Right lobe of liver (tissue), 4 donors: ENCODE results near the gene ASCC3.

Source experiments
- POLR2A ChIP-seq: fragments of 450-650 bp; IDR thresholded peaks from one replicate; pipeline ENCODE4 v1.6.1; 2017; ENCODE audit warnings: antibody characterized with exemption, mild to moderate bottlenecking
- TF ChIP-seq, protein P1 (sequence below), 4 donors: fragments of 200-600 bp in 3 of 4; fragments of 450-650 bp in 1 of 4; IDR thresholded peaks; one replicate each; pipeline versions ENCODE4 v1.5.1 to v1.8.0; 2016 to 2022; ENCODE audit warnings: antibody characterized with exemption in 4 of 4, mild to moderate bottlenecking in 2 of 4
- donor health status: DM: no; HTN: no; CAD: no.
- donor health status: DM: no; HTN: no; CAD: no.
- donor health status: DM: no; HTN: yes; CAD: no.

DNA sequence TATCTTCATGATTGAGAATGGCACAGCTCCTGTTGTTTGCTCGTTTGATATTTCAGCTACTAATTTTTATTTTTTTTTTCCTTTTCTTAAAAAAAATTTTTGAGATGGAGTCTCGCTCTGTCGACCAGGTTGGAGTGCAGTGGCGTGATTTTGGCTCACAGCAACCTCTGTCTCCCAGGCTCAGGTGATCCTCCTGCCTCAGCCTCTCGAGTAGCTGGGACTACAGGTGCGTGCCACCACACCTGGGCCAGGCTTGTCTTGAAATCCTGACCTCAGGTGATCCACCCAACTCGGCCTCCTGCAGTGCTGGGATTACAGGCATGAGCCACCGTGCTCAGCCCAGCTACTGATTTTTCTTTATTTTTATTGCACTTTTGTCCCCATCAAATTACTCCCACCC, 266.2 kb downstream of the ASCC3 start:
- TF ChIP-seq, protein P1, sequence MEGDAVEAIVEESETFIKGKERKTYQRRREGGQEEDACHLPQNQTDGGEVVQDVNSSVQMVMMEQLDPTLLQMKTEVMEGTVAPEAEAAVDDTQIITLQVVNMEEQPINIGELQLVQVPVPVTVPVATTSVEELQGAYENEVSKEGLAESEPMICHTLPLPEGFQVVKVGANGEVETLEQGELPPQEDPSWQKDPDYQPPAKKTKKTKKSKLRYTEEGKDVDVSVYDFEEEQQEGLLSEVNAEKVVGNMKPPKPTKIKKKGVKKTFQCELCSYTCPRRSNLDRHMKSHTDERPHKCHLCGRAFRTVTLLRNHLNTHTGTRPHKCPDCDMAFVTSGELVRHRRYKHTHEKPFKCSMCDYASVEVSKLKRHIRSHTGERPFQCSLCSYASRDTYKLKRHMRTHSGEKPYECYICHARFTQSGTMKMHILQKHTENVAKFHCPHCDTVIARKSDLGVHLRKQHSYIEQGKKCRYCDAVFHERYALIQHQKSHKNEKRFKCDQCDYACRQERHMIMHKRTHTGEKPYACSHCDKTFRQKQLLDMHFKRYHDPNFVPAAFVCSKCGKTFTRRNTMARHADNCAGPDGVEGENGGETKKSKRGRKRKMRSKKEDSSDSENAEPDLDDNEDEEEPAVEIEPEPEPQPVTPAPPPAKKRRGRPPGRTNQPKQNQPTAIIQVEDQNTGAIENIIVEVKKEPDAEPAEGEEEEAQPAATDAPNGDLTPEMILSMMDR (IDR thresholded peaks at IDR 0.05), result no peak
- no peak for TF ChIP-seq POLR2A
